CD1c-positive myeloid dendritic cell (primary cell): ENCODE data around the gene ZNF181.
"Not testable (repeated sequence)": the region's sequence is repeated elsewhere in the genome, so short reads cannot be mapped to it uniquely, and the experiment has no call there.

Experiments used
- DNase-seq: peaks from one replicate; pipeline ENCODE4 v3.0.0-alpha.2; 2016; ENCODE audit errors: extremely low spot score

Gene ZNF181

GRCh38 chr19:34733746-34734536, at the start of gene ZNF181:
Gene ZNF181, plus strand, starts transcription at chr19:34734243. Its CDS starts 795 bp downstream, at chr19:34735038.
- DNase-seq, result peak; percentile 93

- DNase-seq, result not testable (repeated sequence)
Measured at GRCh38 chr19:34685266-34685665, 48.8 kb upstream of the ZNF181 start.

- DNase-seq, result no peak
Measured at GRCh38 chr19:34686455-34686854, 47.6 kb upstream of the ZNF181 start.

- DNase-seq, result no peak
Measured at GRCh38 chr19:34687348-34687747, 46.7 kb upstream of the ZNF181 start.

GRCh38 chr19:34688592-34688991, 45.5 kb upstream of the ZNF181 start:
- no peak for DNase-seq

- no peak for DNase-seq
Measured at GRCh38 chr19:34690372-34690771, 43.7 kb upstream of the ZNF181 start.

GRCh38 chr19:34692549-34692948, 41.5 kb upstream of the ZNF181 start:
- no peak for DNase-seq

- no peak for DNase-seq
Measured at GRCh38 chr19:34707661-34708060, 26.4 kb upstream of the ZNF181 start.

GRCh38 chr19:34711890-34712289, 22.2 kb upstream of the ZNF181 start:
- DNase-seq, result no peak

- DNase-seq, result peak; percentile 84
Measured at GRCh38 chr19:34712395-34713261, 21.4 kb upstream of the ZNF181 start.

- no peak for DNase-seq
Measured at GRCh38 chr19:34713262-34713637, 20.8 kb upstream of the ZNF181 start.

- DNase-seq, result no peak
Measured at GRCh38 chr19:34715357-34715756, 18.7 kb upstream of the ZNF181 start.

- DNase-seq, result no peak
Measured at GRCh38 chr19:34722353-34722752, 11.7 kb upstream of the ZNF181 start.

- DNase-seq, result no peak
Measured at GRCh38 chr19:34725400-34725799, 8.6 kb upstream of the ZNF181 start.

GRCh38 chr19:34731019-34731829, 2.8 kb upstream of the ZNF181 start:
- no peak for DNase-seq

GRCh38 chr19:34731964-34732363, 2.1 kb upstream of the ZNF181 start:
- no peak for DNase-seq

GRCh38 chr19:34732612-34733211, 1.3 kb upstream of the ZNF181 start:
- no peak for DNase-seq

GRCh38 chr19:34733266-34733745, 737 bp upstream of the ZNF181 start:
- DNase-seq, result peak; percentile 79

GRCh38 chr19:34734537-34735103, 577 bp downstream of the ZNF181 start:
- peak; percentile 84 for DNase-seq

- no peak for DNase-seq
Measured at GRCh38 chr19:34744896-34745690, 11.1 kb downstream of the ZNF181 start.
